ENCODE data around the gene CBY3. TPM values are rescaled to one million over a fixed set of nuclear protein-coding genes. Genes with fewer than 3 reads are reported as not detected.
A peak's percentile ranks its signal among the peaks of the same experiment; 100 is the strongest.
"Not testable (repeated sequence)": the region's sequence is repeated elsewhere in the genome, so short reads cannot be mapped to it uniquely, and the experiment has no call there.

CBY3 gene
- total and polyA plus RNA-seq, 2 of the 8 experiments (the other 6 are each of a cell fraction or from before 2014, with no cell fraction given), result 0.39 TPM

GRCh38 chr5:179650245-179650644 is 30.6 kb downstream of the CBY3 start:
- H2BK12ac ChIP-seq (ENCODE audit: low read depth, low read length); H3K4me2 ChIP-seq (ENCODE audit: insufficient read depth in 1 of 2, low read depth in 2 of 2, low read length in 2 of 2); H3K27ac ChIP-seq (ENCODE audit: low read depth, low read length); DNase-seq (ENCODE audit: low read depth in 1 of 2, low spot score in 2 of 2); H3K4me1 ChIP-seq (replicated peaks in 1 of 4; ENCODE audit: control insufficient read depth in 3 of 4, insufficient read depth in 4 of 4, low read length in 3 of 4); H3K27me3 ChIP-seq (replicated peaks in 1 of 4; ENCODE audit: control insufficient read depth in 3 of 4, extremely low read depth in 1 of 4, insufficient read depth in 3 of 4, low read length in 3 of 4); FAIRE-seq; H2BK20ac ChIP-seq (ENCODE audit: low read length); H3K36me3 ChIP-seq (ENCODE audit: control insufficient read depth in 2 of 4, insufficient read depth in 4 of 4, low read length in 3 of 4); H3K56ac ChIP-seq (replicated peaks; ENCODE audit: insufficient read length, low read depth, low read length); H2AK5ac ChIP-seq (ENCODE audit: low read depth, low read length); H3K9me3 ChIP-seq (ENCODE audit: insufficient read depth in 2 of 2, low read depth in 1 of 2, low read length in 1 of 2); H3K9ac ChIP-seq (replicated peaks in 1 of 4; ENCODE audit: extremely low read depth in 1 of 4, low read depth in 3 of 4, low read length in 3 of 4); H3K4me3 ChIP-seq (ENCODE audit: extremely low read depth in 1 of 4, insufficient read depth in 2 of 4, low read depth in 3 of 4, low read length in 4 of 4); H2AFZ ChIP-seq (ENCODE audit: low read length); H4K91ac ChIP-seq (replicated peaks; ENCODE audit: insufficient read length, low read length); H3K79me2 ChIP-seq (ENCODE audit: control insufficient read depth in 1 of 2, insufficient read depth in 2 of 2, low read length in 2 of 2); H2BK120ac ChIP-seq (replicated peaks; ENCODE audit: low read depth, low read length); H3K79me1 ChIP-seq (ENCODE audit: low read depth, low read length); H3K14ac ChIP-seq (ENCODE audit: insufficient read length); H3K23me2 ChIP-seq (ENCODE audit: low read depth, low read length); POLR2A ChIA-PET (ENCODE audit: partially characterized antibody); H4K8ac ChIP-seq (ENCODE audit: extremely low read depth, insufficient read depth, low read length); H2BK5ac ChIP-seq (ENCODE audit: low read depth, low read length); H3K4ac ChIP-seq (replicated peaks; ENCODE audit: insufficient read length, low read depth, low read length); H4K20me1 ChIP-seq (replicated peaks in 1 of 2; ENCODE audit: control insufficient read depth in 1 of 2, insufficient read depth in 2 of 2, low read length in 2 of 2); H3K23ac ChIP-seq (ENCODE audit: insufficient read length); H3K18ac ChIP-seq (ENCODE audit: extremely low read depth, low read length); H2BK15ac ChIP-seq (ENCODE audit: low read length); H4K5ac ChIP-seq (ENCODE audit: insufficient read length, low read depth, low read length): not testable (repeated sequence)
- WGBS, 2 experiments (ENCODE audit: extremely low coverage in 1 of 2, insufficient coverage in 1 of 2, insufficient read length in 1 of 2, insufficient replicate concordance in 2 of 2, low coverage in 1 of 2, low lambda C conversion rate in 2 of 2, missing lambda C conversion rate in 1 of 2), result 98% methylated on average over 6 of the region's 26 CpGs; no CpG with 5 or more reads in 1 of the 2 experiments
- CTCF ChIA-PET (ENCODE audit: partially characterized antibody), result interaction anchor here (1.5 kb wide), 1 partner anchor 19 kb away, joined by 5 read pairs; no protein-coding TSS in a partner anchor

GRCh38 chr5:179649166-179649703 is 31.6 kb downstream of the CBY3 start:
- H2AFZ ChIP-seq (ENCODE audit: low read length); H3K23ac ChIP-seq (ENCODE audit: insufficient read length); H3K9ac ChIP-seq (replicated peaks in 1 of 4; ENCODE audit: extremely low read depth in 1 of 4, low read depth in 3 of 4, low read length in 3 of 4); H2AK5ac ChIP-seq (ENCODE audit: low read depth, low read length); H3K4me2 ChIP-seq (ENCODE audit: insufficient read depth in 1 of 2, low read depth in 2 of 2, low read length in 2 of 2); H4K5ac ChIP-seq (ENCODE audit: insufficient read length, low read depth, low read length); CTCF ChIA-PET (ENCODE audit: partially characterized antibody); H3K14ac ChIP-seq (ENCODE audit: insufficient read length); H3K36me3 ChIP-seq (ENCODE audit: control insufficient read depth in 2 of 4, insufficient read depth in 4 of 4, low read length in 3 of 4); H3K27me3 ChIP-seq (replicated peaks in 1 of 4; ENCODE audit: control insufficient read depth in 3 of 4, extremely low read depth in 1 of 4, insufficient read depth in 3 of 4, low read length in 3 of 4); H3K18ac ChIP-seq (ENCODE audit: extremely low read depth, low read length); H3K79me1 ChIP-seq (ENCODE audit: low read depth, low read length); H2BK20ac ChIP-seq (ENCODE audit: low read length); H4K20me1 ChIP-seq (replicated peaks in 1 of 2; ENCODE audit: control insufficient read depth in 1 of 2, insufficient read depth in 2 of 2, low read length in 2 of 2); H3K4me1 ChIP-seq (replicated peaks in 1 of 4; ENCODE audit: control insufficient read depth in 3 of 4, insufficient read depth in 4 of 4, low read length in 3 of 4); H3K56ac ChIP-seq (replicated peaks; ENCODE audit: insufficient read length, low read depth, low read length); H4K8ac ChIP-seq (ENCODE audit: extremely low read depth, insufficient read depth, low read length); H3K4ac ChIP-seq (replicated peaks; ENCODE audit: insufficient read length, low read depth, low read length); H2BK120ac ChIP-seq (replicated peaks; ENCODE audit: low read depth, low read length); H4K91ac ChIP-seq (replicated peaks; ENCODE audit: insufficient read length, low read length); H2BK12ac ChIP-seq (ENCODE audit: low read depth, low read length); H3K9me3 ChIP-seq (ENCODE audit: insufficient read depth in 2 of 2, low read depth in 1 of 2, low read length in 1 of 2); H2BK15ac ChIP-seq (ENCODE audit: low read length); H3K27ac ChIP-seq (ENCODE audit: low read depth, low read length); H3K79me2 ChIP-seq (ENCODE audit: control insufficient read depth in 1 of 2, insufficient read depth in 2 of 2, low read length in 2 of 2); H2BK5ac ChIP-seq (ENCODE audit: low read depth, low read length); H3K4me3 ChIP-seq (ENCODE audit: extremely low read depth in 1 of 4, insufficient read depth in 2 of 4, low read depth in 3 of 4, low read length in 4 of 4); DNase-seq (ENCODE audit: low read depth in 1 of 2, low spot score in 2 of 2); H3K23me2 ChIP-seq (ENCODE audit: low read depth, low read length): not testable (repeated sequence)
- peak; percentile 19 for FAIRE-seq
- 91% methylated on average over 9 of the region's 10 CpGs; no CpG with 5 or more reads in 1 of the 2 experiments for WGBS, 2 experiments (ENCODE audit: extremely low coverage in 1 of 2, insufficient coverage in 1 of 2, insufficient read length in 1 of 2, insufficient replicate concordance in 2 of 2, low coverage in 1 of 2, low lambda C conversion rate in 2 of 2, missing lambda C conversion rate in 1 of 2)
- POLR2A ChIA-PET (ENCODE audit: partially characterized antibody), result interaction anchor here (1.2 to 2.5 kb wide), 2 partner anchors 16 to 26 kb away, joined by 3 to 9 read pairs; partner anchors contain the start of gene HNRNPH1
